Endodermal cell (in vitro differentiated cells): ENCODE data around the gene CLEC19A. TPM values are rescaled to one million over a fixed set of nuclear protein-coding genes. Genes with fewer than 3 reads are reported as not detected.
A peak's percentile ranks its signal among the peaks of the same experiment; 100 is the strongest.

ENCODE experiments used
- DNase-seq: peaks from one replicate; pipeline ENCODE4 v3.0.0-alpha.2; 2017
- H3K27ac ChIP-seq: 2 replicates; pipeline ENCODE4 v1.5.1; 2013; ENCODE audit warnings: mild to moderate bottlenecking, low read depth, low read length, moderate library complexity
- H3K27me3 ChIP-seq: 2 replicates; pipeline ENCODE4 v1.6.1; 2013; ENCODE audit warnings: mild to moderate bottlenecking, low read length, moderate library complexity; ENCODE audit not compliant: insufficient read depth, control insufficient read depth, poor library complexity, severe bottlenecking
- H3K36me3 ChIP-seq: 2 replicates; pipeline ENCODE4 v1.7.0; 2013; ENCODE audit warnings: mild to moderate bottlenecking, low read length, moderate library complexity; ENCODE audit not compliant: control insufficient read depth, insufficient read depth
- H3K4me1 ChIP-seq: one replicate; pipeline ENCODE4 v1.7.0; 2013; ENCODE audit warnings: low read length; ENCODE audit not compliant: control insufficient read depth, insufficient read depth
- H3K4me3 ChIP-seq: 2 replicates; pipeline ENCODE4 v1.5.1; 2013; ENCODE audit warnings: mild to moderate bottlenecking, low read length, moderate library complexity
- H3K9ac ChIP-seq: 2 replicates; pipeline ENCODE4 v1.6.1; 2013; ENCODE audit warnings: mild to moderate bottlenecking, low read length, moderate library complexity; ENCODE audit not compliant: poor library complexity, severe bottlenecking; ENCODE audit errors: extremely low read depth
- H3K9me3 ChIP-seq: 2 replicates; pipeline ENCODE4 v1.6.1; 2013; ENCODE audit warnings: mild to moderate bottlenecking, low read length, moderate library complexity; ENCODE audit not compliant: control insufficient read depth
- H3K27ac Mint-ChIP-seq: 2 replicates; pipeline ENCODE4 v1.8.0; 2020; ENCODE audit warnings: mixed read lengths
- H3K27me3 Mint-ChIP-seq: 2 replicates; pipeline ENCODE4 v1.8.0; 2021; ENCODE audit warnings: mild to moderate bottlenecking, mixed read lengths; ENCODE audit not compliant: insufficient read depth
- H3K36me3 Mint-ChIP-seq: 2 replicates; pipeline ENCODE4 v1.8.0; 2020; ENCODE audit warnings: low read depth, mixed read lengths
- H3K4me1 Mint-ChIP-seq: 2 replicates; pipeline ENCODE4 v1.8.0; 2020; ENCODE audit warnings: mixed read lengths
- H3K4me3 Mint-ChIP-seq: 2 replicates; pipeline ENCODE4 v1.8.0; 2020; ENCODE audit warnings: mild to moderate bottlenecking, moderate library complexity, mixed read lengths
- H3K9me3 Mint-ChIP-seq: 2 replicates; pipeline ENCODE4 v1.8.0; 2020; ENCODE audit warnings: mild to moderate bottlenecking, mixed read lengths
- WGBS, 2 experiments: methylation state at CpG; one replicate each; pipeline versions ENCODE4 v1.1.5 to v1.1.7; 2013; ENCODE audit warnings: missing lambda C conversion rate in 2 of 2, mixed read lengths in 1 of 2; ENCODE audit not compliant: insufficient coverage in 1 of 2, insufficient read length in 1 of 2; 5-methylcytosine and 5-hydroxymethylcytosine counted together
- total RNA-seq, 2 donors: library from RNA; stranded (reverse); fragmentation: NEBNext Ultra II Directional in 1 of 2; extraction: Animal tissue kit (Norgen Biotek cat#: 25700) in 1 of 2; gene quantifications; 2 replicates in 1 of 2; 3 replicates in 1 of 2; pipeline ENCODE4 v1.2.1, GENCODE V29; 2021
- TF ChIP-seq, protein P1 (sequence below): fragments of 200-600 bp; sonication (generic); conservative IDR thresholded peaks from 2 replicates; pipeline ENCODE4 v1.5.0; 2021; ENCODE audit warnings: antibody characterized with exemption, mild to moderate bottlenecking

CLEC19A gene
- total RNA-seq, 2 donors from 2014 or later: 1.6 to 1.9 TPM

DNA sequence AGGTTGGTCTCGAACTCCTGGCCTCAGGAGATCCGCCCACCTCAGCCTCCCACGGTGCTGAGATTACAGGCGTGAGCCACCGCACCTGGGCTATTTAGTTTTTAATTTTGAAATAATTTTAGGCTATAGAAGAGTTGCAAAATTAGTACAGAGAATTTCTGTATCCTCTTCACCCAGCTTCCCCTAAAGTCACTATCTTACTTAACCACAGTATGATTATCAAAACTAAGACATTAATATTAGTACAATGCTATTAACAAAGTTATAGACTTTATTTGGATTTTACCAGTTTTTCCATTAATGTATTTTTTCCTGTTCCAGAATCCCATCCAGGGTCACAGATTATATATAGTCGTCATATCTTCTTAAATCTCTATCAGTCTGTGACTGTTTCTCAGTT, 62.6 kb downstream of the CLEC19A start:
- Mint-ChIP-seq H3K27ac (peak overlapping the region; percentile 95), H3K4me1 (peaks cover 20% of the 10 kb centered on the region), H3K27me3 (peaks cover 1% of the 10 kb centered on the region), H3K4me3 (peak overlapping the region; percentile 34), H3K9me3 (no peaks in the 10 kb centered on the region), H3K36me3 (no peaks in the 10 kb centered on the region)
- H3K36me3 ChIP-seq: no peaks in the 10 kb centered on the region
- TF ChIP-seq, protein P1, sequence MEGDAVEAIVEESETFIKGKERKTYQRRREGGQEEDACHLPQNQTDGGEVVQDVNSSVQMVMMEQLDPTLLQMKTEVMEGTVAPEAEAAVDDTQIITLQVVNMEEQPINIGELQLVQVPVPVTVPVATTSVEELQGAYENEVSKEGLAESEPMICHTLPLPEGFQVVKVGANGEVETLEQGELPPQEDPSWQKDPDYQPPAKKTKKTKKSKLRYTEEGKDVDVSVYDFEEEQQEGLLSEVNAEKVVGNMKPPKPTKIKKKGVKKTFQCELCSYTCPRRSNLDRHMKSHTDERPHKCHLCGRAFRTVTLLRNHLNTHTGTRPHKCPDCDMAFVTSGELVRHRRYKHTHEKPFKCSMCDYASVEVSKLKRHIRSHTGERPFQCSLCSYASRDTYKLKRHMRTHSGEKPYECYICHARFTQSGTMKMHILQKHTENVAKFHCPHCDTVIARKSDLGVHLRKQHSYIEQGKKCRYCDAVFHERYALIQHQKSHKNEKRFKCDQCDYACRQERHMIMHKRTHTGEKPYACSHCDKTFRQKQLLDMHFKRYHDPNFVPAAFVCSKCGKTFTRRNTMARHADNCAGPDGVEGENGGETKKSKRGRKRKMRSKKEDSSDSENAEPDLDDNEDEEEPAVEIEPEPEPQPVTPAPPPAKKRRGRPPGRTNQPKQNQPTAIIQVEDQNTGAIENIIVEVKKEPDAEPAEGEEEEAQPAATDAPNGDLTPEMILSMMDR: no peak
- 83 to 89% methylated on average over 3 to 6 of the region's 6 CpGs for WGBS, 2 experiments
- DNase-seq: no peak
- no peak overlapping the region for H3K9ac ChIP-seq
- H3K4me1 ChIP-seq: peaks cover 9% of the 10 kb centered on the region
- no peak overlapping the region for H3K27ac ChIP-seq
- H3K9me3 ChIP-seq: no peaks in the 10 kb centered on the region
- H3K27me3 ChIP-seq: no peaks in the 10 kb centered on the region
- peak overlapping the region; percentile 38 for H3K4me3 ChIP-seq

DNA sequence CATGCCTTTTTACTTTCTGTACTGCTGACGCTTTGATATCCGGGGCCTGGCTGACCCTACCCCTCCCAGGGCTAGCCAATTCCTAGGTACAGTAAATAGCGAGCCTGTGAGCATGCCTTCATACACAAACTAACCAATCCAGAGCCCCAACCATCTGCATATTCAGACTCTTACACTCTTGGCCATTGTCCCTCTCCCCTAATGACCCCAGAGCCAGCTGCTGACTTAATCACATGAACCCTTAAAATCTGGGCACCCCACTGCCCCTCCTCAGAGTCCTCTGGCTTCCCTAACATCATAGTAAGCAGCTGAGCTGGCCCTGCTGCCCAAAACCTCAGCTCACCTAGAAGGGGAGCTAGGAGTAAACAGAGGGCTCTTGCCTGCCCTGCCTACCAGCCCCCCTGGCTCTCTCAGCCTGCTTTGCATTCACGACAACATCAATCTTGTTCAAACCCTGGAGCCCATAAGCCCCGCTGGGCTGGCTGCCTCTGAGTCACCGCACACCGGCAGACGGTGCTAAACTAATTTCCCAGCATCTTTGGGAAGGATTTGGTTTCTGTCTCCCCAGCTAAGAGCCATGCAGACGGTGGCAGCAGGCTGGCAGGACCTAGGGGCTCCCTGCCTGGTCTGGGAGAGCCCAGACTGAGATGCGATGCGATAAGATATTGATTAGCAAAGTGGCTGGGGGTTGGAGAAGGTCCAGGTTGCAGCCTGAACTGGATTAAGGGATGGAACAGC, 63.2 kb downstream of the CLEC19A start:
- peak; percentile 90 for DNase-seq
- Mint-ChIP-seq H3K27me3 (peaks cover 1% of the 10 kb centered on the region), H3K36me3 (no peaks in the 10 kb centered on the region), H3K27ac (peak overlapping the region; percentile 95), H3K4me3 (peak overlapping the region; percentile 34), H3K4me1 (peaks cover 20% of the 10 kb centered on the region), H3K9me3 (no peaks in the 10 kb centered on the region)
- TF ChIP-seq, protein P1: no peak
- no peaks in the 10 kb centered on the region for H3K9me3 ChIP-seq
- peak overlapping the region; percentile 75 for H3K27ac ChIP-seq
- peak overlapping the region; percentile 38 for H3K4me3 ChIP-seq
- 18 to 21% methylated on average over 4 to 11 of the region's 11 CpGs for WGBS, 2 experiments
- H3K36me3 ChIP-seq: no peaks in the 10 kb centered on the region
- no peak overlapping the region for H3K9ac ChIP-seq
- no peaks in the 10 kb centered on the region for H3K27me3 ChIP-seq
- H3K4me1 ChIP-seq: peaks cover 10% of the 10 kb centered on the region

DNA sequence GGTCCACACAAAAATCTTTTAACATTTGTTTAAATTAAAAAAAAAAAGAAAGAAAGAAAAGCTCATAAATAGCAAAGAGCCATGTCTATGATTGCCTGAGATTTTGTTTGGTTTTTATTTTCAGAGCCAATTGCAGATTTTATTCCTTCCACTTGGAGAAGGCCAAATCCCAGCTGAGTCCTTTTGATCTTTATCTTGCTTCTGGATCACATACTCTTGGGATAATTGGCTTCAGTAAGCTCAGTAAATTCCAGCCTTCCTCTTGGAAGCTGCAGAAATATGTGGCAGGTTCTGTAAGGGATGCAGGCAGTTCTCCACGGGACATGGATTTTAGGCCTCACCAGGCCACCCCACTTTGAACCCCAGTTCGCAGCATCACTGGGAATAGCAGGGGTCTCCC, 68.8 kb downstream of the CLEC19A start:
- no peaks in the 10 kb centered on the region for H3K27me3 Mint-ChIP-seq
- peak overlapping the region; percentile 41 for H3K9ac ChIP-seq
- H3K27ac ChIP-seq: peak overlapping the region; percentile 53
- no peaks in the 10 kb centered on the region for H3K36me3 Mint-ChIP-seq
- H3K4me1 ChIP-seq: peaks cover 9% of the 10 kb centered on the region
- no peaks in the 10 kb centered on the region for H3K9me3 ChIP-seq
- no peak for DNase-seq
- 83 to 92% methylated on average over 2 of the region's 2 CpGs for WGBS, 2 experiments
- peaks cover 8% of the 10 kb centered on the region for H3K4me1 Mint-ChIP-seq
- H3K4me3 ChIP-seq: peak overlapping the region; percentile 23
- H3K4me3 Mint-ChIP-seq: no peak overlapping the region
- no peak overlapping the region for H3K27ac Mint-ChIP-seq
- H3K27me3 ChIP-seq: no peaks in the 10 kb centered on the region
- no peaks in the 10 kb centered on the region for H3K9me3 Mint-ChIP-seq
- TF ChIP-seq, protein P1: no peak
- no peaks in the 10 kb centered on the region for H3K36me3 ChIP-seq
